Smooth muscle cell (in vitro differentiated cells): ENCODE measurements around the gene GIGYF2. TPM values are rescaled to one million over a fixed set of nuclear protein-coding genes. Genes with fewer than 3 reads are reported as not detected.
A peak's percentile ranks its signal among the peaks of the same experiment; 100 is the strongest.

Experiments
- DNase-seq: peaks from one replicate; lab custom pipeline; 2025; ENCODE audit not compliant: unreplicated experiment; lab: John Stamatoyannopoulos, UW
- H2AFZ ChIP-seq: fragments of 200-600 bp; sonication (generic); 2 replicates; pipeline ENCODE4 v1.6.0; 2016; ENCODE audit warnings: antibody characterized with exemption, low read depth, mild to moderate bottlenecking
- H3F3A ChIP-seq: fragments of 200-600 bp; sonication (generic); 2 replicates; pipeline ENCODE4 v1.6.0; 2017; ENCODE audit warnings: antibody characterized with exemption, low read depth
- H3K27ac ChIP-seq: fragments of 200-600 bp; sonication (generic); 2 replicates; pipeline ENCODE4 v1.5.1; 2016; ENCODE audit warnings: low read depth, mild to moderate bottlenecking
- H3K27me3 ChIP-seq: fragments of 200-600 bp; sonication (generic); 2 replicates; pipeline ENCODE4 v1.6.1; 2016; ENCODE audit warnings: low read depth, mild to moderate bottlenecking
- H3K36me3 ChIP-seq: fragments of 200-600 bp; sonication (generic); 2 replicates; pipeline ENCODE4 v1.5.1; 2016; ENCODE audit warnings: low read depth
- H3K4me1 ChIP-seq: fragments of 200-600 bp; sonication (generic); 2 replicates; pipeline ENCODE4 v1.5.1; 2016; ENCODE audit warnings: low read depth
- H3K4me2 ChIP-seq: fragments of 200-600 bp; sonication (generic); 2 replicates; pipeline ENCODE4 v1.6.0; 2016; ENCODE audit warnings: mild to moderate bottlenecking
- H3K4me3 ChIP-seq: fragments of 200-600 bp; sonication (generic); 2 replicates; pipeline ENCODE4 v1.5.1; 2016; ENCODE audit warnings: mild to moderate bottlenecking
- H3K79me2 ChIP-seq: fragments of 200-600 bp; sonication (generic); 2 replicates; pipeline ENCODE4 v1.6.0; 2016; ENCODE audit warnings: low read depth, mild to moderate bottlenecking
- H3K9ac ChIP-seq: fragments of 200-600 bp; sonication (generic); 2 replicates; pipeline ENCODE4 v1.6.0; 2016; ENCODE audit warnings: low read depth
- H3K9me3 ChIP-seq: fragments of 200-600 bp; sonication (generic); replicated peaks from 2 replicates; pipeline ENCODE4 v1.5.1; 2016; ENCODE audit warnings: low read depth
- H4K20me1 ChIP-seq: fragments of 200-600 bp; sonication (generic); 2 replicates; pipeline ENCODE4 v1.6.0; 2016; ENCODE audit warnings: low read depth
- WGBS: methylation state at CpG from one replicate; pipeline ENCODE4 v1.1.7; 2016; ENCODE audit warnings: low lambda C conversion rate; 5-methylcytosine and 5-hydroxymethylcytosine counted together
- polyA plus RNA-seq: library from polyadenylated mRNA; unstranded; fragments of >200 nt; fragmentation: Nextera tagmentation; extraction: Ambion mirVana; gene quantifications from 2 replicates; pipeline ENCODE4 v1.2.1, GENCODE V29; 2016
- total RNA-seq: library from RNA; depleted of rRNA; stranded (reverse); fragments of >200 nt; gene quantifications from 2 replicates; pipeline ENCODE4 v1.2.3, GENCODE V29; 2014
- TF ChIP-seq, protein P1 (sequence below): fragments of 200-600 bp; sonication (generic); IDR thresholded peaks from 2 replicates; pipeline ENCODE4 v1.5.1; 2017; ENCODE audit warnings: borderline replicate concordance, mild to moderate bottlenecking, antibody characterized with exemption; ENCODE audit not compliant: insufficient read depth, poor library complexity, severe bottlenecking

Gene GIGYF2
- total and polyA plus RNA-seq, 2 experiments from 2014 or later: 16.2 to 57.6 TPM

DNA sequence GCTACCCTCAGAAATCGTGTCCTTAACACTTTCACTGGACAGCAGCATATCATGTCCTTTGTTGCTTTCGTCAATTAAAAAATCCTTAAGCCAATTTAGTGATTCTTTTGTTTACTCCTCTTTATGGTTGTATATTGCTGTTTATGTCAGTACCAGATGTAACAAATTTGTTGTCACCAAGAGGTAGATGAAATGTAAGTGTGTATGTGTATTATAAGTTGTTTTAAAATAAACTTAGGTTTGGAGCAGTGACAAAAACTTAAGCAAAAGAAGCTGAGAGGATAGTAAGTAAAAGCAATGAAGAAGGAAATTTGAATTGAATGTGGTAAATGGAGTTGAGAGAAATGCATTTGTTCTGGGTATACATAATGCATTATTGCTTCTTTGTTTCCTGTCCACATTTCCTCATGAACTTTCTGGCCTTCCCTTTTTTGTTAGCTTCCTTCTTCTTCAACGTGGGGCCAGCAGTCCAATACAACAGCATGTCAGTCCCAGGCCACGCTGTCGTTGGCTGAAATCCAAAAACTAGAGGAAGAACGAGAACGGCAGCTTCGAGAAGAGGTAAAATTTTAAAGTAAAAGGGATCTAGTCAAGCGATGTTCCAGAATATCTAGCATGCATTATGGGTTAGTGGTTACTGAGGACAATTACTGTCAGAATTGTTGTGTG, 142.4 kb downstream of the GIGYF2 start:
- Histone ChIP-seq H3K27me3 (no peaks in the 10 kb centered on the region), H3K9ac (no peak overlapping the region), H2AFZ (no peak overlapping the region), H3K9me3 (no peaks in the 10 kb centered on the region), H3K79me2 (no peaks in the 10 kb centered on the region), H3K4me1 (no peaks in the 10 kb centered on the region), H3K4me3 (no peak overlapping the region), H3K27ac (no peak overlapping the region), H3F3A (no peaks in the 10 kb centered on the region), H3K4me2 (no peak overlapping the region), H3K36me3 (peaks cover 8% of the 10 kb centered on the region), H4K20me1 (peaks cover 48% of the 10 kb centered on the region)
- no peak for DNase-seq
- 95% methylated on average over 9 of the region's 9 CpGs for WGBS
- TF ChIP-seq, protein P1, sequence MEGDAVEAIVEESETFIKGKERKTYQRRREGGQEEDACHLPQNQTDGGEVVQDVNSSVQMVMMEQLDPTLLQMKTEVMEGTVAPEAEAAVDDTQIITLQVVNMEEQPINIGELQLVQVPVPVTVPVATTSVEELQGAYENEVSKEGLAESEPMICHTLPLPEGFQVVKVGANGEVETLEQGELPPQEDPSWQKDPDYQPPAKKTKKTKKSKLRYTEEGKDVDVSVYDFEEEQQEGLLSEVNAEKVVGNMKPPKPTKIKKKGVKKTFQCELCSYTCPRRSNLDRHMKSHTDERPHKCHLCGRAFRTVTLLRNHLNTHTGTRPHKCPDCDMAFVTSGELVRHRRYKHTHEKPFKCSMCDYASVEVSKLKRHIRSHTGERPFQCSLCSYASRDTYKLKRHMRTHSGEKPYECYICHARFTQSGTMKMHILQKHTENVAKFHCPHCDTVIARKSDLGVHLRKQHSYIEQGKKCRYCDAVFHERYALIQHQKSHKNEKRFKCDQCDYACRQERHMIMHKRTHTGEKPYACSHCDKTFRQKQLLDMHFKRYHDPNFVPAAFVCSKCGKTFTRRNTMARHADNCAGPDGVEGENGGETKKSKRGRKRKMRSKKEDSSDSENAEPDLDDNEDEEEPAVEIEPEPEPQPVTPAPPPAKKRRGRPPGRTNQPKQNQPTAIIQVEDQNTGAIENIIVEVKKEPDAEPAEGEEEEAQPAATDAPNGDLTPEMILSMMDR: no peak

DNA sequence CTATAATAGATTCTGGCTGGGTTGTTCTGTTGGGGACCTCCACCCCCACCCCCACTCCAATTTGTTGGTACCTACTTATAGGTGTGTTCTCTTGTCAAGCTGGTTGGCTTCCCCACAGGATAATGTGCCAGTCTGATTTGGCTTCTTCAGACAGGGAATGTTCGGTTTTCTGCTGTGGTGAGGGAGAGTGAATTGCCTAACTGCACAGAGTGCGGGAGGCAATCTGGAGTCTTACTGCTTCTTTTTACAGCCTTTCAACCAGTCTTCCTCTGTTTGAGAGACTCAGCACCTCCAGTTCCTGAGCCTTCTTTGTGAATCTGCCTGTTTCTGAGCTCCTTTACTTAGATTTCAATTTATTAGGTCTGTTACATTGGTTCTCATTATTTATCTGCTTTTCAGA, 145.6 kb downstream of the GIGYF2 start:
- no peak for DNase-seq
- TF ChIP-seq, protein P1: no peak
- no peak overlapping the region for H3K9ac ChIP-seq

DNA sequence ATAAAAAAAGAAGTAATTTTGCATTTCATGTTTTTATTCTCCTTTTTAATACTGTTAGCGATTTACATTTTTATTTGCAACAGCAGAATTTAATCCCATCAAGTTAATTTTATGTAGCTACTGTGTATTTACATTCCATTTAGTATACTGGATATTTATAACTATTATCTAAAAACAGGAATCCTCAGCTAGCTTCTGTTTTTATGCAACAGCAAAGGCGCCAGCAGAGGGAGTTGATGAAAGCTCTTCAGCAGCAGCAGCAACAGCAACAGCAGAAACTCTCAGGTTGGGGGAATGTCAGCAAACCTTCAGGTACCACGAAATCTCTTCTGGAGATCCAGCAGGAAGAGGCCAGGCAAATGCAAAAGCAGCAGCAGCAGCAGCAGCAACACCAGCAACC, 146.7 kb downstream of the GIGYF2 start:
- peaks cover 34% of the 10 kb centered on the region for H3K36me3 ChIP-seq
- H2AFZ ChIP-seq: no peak overlapping the region
- no peak overlapping the region for H3K4me3 ChIP-seq
- H3K79me2 ChIP-seq: no peaks in the 10 kb centered on the region
- TF ChIP-seq, protein P1: peak; percentile 8
- no peak overlapping the region for H3K9ac ChIP-seq
- DNase-seq: no peak
- H3F3A ChIP-seq: peaks cover 4% of the 10 kb centered on the region
- no peak overlapping the region for H3K4me2 ChIP-seq
- WGBS: 93% methylated on average over 3 of the region's 3 CpGs
- no peaks in the 10 kb centered on the region for H3K27me3 ChIP-seq
- peaks cover 21% of the 10 kb centered on the region for H4K20me1 ChIP-seq
- no peaks in the 10 kb centered on the region for H3K9me3 ChIP-seq
- H3K27ac ChIP-seq: no peak overlapping the region
- no peaks in the 10 kb centered on the region for H3K4me1 ChIP-seq

More for the DNA sequence above, 145.6 kb downstream of the GIGYF2 start:
- H3K36me3 ChIP-seq: peaks cover 31% of the 10 kb centered on the region
- no peak overlapping the region for H3K4me3 ChIP-seq
- 12% methylated on average over 2 of the region's 2 CpGs for WGBS
- no peaks in the 10 kb centered on the region for H3K79me2 ChIP-seq
- no peaks in the 10 kb centered on the region for H3K4me1 ChIP-seq
- no peaks in the 10 kb centered on the region for H3F3A ChIP-seq
- no peak overlapping the region for H3K4me2 ChIP-seq
- no peaks in the 10 kb centered on the region for H3K9me3 ChIP-seq
- H4K20me1 ChIP-seq: peaks cover 33% of the 10 kb centered on the region
- no peak overlapping the region for H2AFZ ChIP-seq
- peak overlapping the region; percentile 10 for H3K27ac ChIP-seq
- no peaks in the 10 kb centered on the region for H3K27me3 ChIP-seq

DNA sequence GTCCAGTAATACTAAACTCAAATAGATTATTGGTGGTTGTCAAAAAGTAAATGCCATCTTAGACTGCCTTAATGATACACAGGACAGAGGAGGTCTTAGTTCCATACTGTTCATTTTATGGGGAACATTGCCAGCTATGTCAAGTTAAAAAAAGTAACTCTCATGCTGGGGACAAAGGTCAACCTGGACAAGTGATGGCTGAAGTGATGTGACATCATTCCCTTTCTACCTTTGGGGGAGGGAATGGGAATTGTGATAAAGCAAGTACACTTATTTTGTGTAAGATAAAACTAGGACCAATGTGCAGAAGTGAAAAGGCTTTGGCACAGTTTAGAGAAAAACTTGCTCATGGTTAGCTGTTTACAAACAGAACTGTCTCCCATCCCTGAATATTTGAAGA, 148.9 kb downstream of the GIGYF2 start:
- Histone ChIP-seq H4K20me1 (peaks cover 13% of the 10 kb centered on the region), H3K4me1 (no peaks in the 10 kb centered on the region), H2AFZ (no peak overlapping the region), H3K36me3 (peaks cover 28% of the 10 kb centered on the region), H3K9ac (no peak overlapping the region), H3K9me3 (no peaks in the 10 kb centered on the region), H3K4me3 (no peak overlapping the region), H3K79me2 (no peaks in the 10 kb centered on the region), H3F3A (peaks cover 6% of the 10 kb centered on the region), H3K27me3 (no peaks in the 10 kb centered on the region), H3K27ac (no peak overlapping the region), H3K4me2 (no peak overlapping the region)
- TF ChIP-seq, protein P1: no peak
- DNase-seq: no peak
